ENCODE measurements around the gene DSTYK. TPM values are rescaled to one million over a fixed set of nuclear protein-coding genes. Genes with fewer than 3 reads are reported as not detected.

Gene DSTYK
- total and polyA plus RNA-seq, 11 donors = 3.2 to 10.1 (median 6.3) TPM

- intact Hi-C loops (cut with DNase I) = no loop called here
- no peaks in the 10 kb centered on the region for H3K9me3 ChIP-seq
- H3K36me3 ChIP-seq = peaks cover 0 to 7% (median 0%) of the 10 kb centered on the region in 9 donors
- TF ChIP-seq POLR2A (IDR thresholded peaks at IDR 0.05) = no peak
- TF ChIP-seq CTCF (IDR thresholded peaks at IDR 0.05) = no peak
- no peak for DNase-seq
- H3K4me3 ChIP-seq = no peak overlapping the region
- peaks cover 0 to 15% (median 2%) of the 10 kb centered on the region in 12 donors for H3K4me1 ChIP-seq
- H3K27me3 ChIP-seq = no peaks in the 10 kb centered on the region
- H3K27ac ChIP-seq = no peak overlapping the region
- WGBS, 4 donors = 90 to 98% (median 94%) methylated on average over 3 of the region's 3 CpGs
- no peak for ATAC-seq
These were observed 29.1 kb upstream of the DSTYK start for GRCh38 chr1:205240569-205240968.

- TF ChIP-seq POLR2A (IDR thresholded peaks at IDR 0.05) = no peak
- TF ChIP-seq CTCF (IDR thresholded peaks at IDR 0.05) = no peak
These were observed 28.6 kb upstream of the DSTYK start for GRCh38 chr1:205240118-205240517.

GRCh38 chr1:205239078-205239477, 27.6 kb upstream of the DSTYK start:
- intact Hi-C loops (cut with DNase I) = no loop called here
- H3K9me3 ChIP-seq = no peaks in the 10 kb centered on the region
- no peak overlapping the region for H3K4me3 ChIP-seq
- H3K4me1 ChIP-seq = peaks cover 0 to 15% (median 6%) of the 10 kb centered on the region in 12 donors
- 31 to 56% (median 48%) methylated on average over 3 of the region's 3 CpGs for WGBS, 4 donors
- H3K27me3 ChIP-seq = no peaks in the 10 kb centered on the region
- H3K36me3 ChIP-seq = peaks cover 0 to 7% (median 0%) of the 10 kb centered on the region in 9 donors
- ATAC-seq = no peak
- H3K27ac ChIP-seq = no peak overlapping the region
- TF ChIP-seq CTCF (IDR thresholded peaks at IDR 0.05) (no peak), POLR2A (IDR thresholded peaks at IDR 0.05) (no peak)
- no peak for DNase-seq

More at GRCh38 chr1:205240118-205240517, 28.6 kb upstream of the DSTYK start:
- 89 to 92% (median 90%) methylated on average over 6 of the region's 6 CpGs for WGBS, 4 donors
- H3K27me3 ChIP-seq = no peaks in the 10 kb centered on the region
- no peak for ATAC-seq
- no peak for DNase-seq
- no peaks in the 10 kb centered on the region for H3K9me3 ChIP-seq
- H3K27ac ChIP-seq = no peak overlapping the region
- intact Hi-C loops (cut with DNase I) = no loop called here
- peaks cover 0 to 7% (median 0%) of the 10 kb centered on the region in 9 donors for H3K36me3 ChIP-seq
- H3K4me1 ChIP-seq = peaks cover 0 to 15% (median 5%) of the 10 kb centered on the region in 12 donors
- H3K4me3 ChIP-seq = no peak overlapping the region

GRCh38 chr1:205237526-205238484, 26.3 kb upstream of the DSTYK start:
- Histone ChIP-seq H3K4me3 (no peak overlapping the region), H3K27me3 (no peaks in the 10 kb centered on the region), H3K36me3 (peaks cover 0 to 7% (median 0%) of the 10 kb centered on the region in 9 donors), H3K9me3 (no peaks in the 10 kb centered on the region), H3K27ac (no peak overlapping the region), H3K4me1 (peaks cover 0 to 15% (median 6%) of the 10 kb centered on the region in 12 donors)
- intact Hi-C loops (cut with DNase I) = no loop called here
- TF ChIP-seq CTCF (IDR thresholded peaks at IDR 0.05) (no peak), POLR2A (IDR thresholded peaks at IDR 0.05) (no peak)
- DNase-seq (no peak), ATAC-seq (peak in 1 of 4 donors; percentile 22)
- WGBS, 4 donors = 76 to 86% (median 80%) methylated on average over 12 of the region's 12 CpGs

Data from heart left ventricle (tissue), 16 donors.